Stimulated activated naive CD8-positive, alpha-beta T cell treated with anti-CD3 and anti-CD28 coated beads, Interleukin-15, Interleukin-2, amounts not matched to agents 100 ng/mL and 50 ng/mL, for 24 hours (primary cell): ENCODE data around the gene KANK2.
"Not testable (repeated sequence)": the region's sequence is repeated elsewhere in the genome, so short reads cannot be mapped to it uniquely, and the experiment has no call there.

Experiments used
- H3K27ac Mint-ChIP-seq: one replicate; pipeline ENCODE4 v1.8.0; 2021; ENCODE audit warnings: mild to moderate bottlenecking, mixed read lengths
- H3K27me3 Mint-ChIP-seq: one replicate; pipeline ENCODE4 v1.8.0; 2021; ENCODE audit warnings: mixed read lengths
- H3K36me3 Mint-ChIP-seq: one replicate; pipeline ENCODE4 v1.8.0; 2021; ENCODE audit warnings: low read depth, mixed read lengths
- H3K4me1 Mint-ChIP-seq: one replicate; pipeline ENCODE4 v1.8.0; 2021; ENCODE audit warnings: low read depth, mixed read lengths
- H3K4me3 Mint-ChIP-seq: one replicate; pipeline ENCODE4 v1.8.0; 2021; ENCODE audit warnings: mild to moderate bottlenecking, mixed read lengths
- H3K9me3 Mint-ChIP-seq: one replicate; pipeline ENCODE4 v1.8.0; 2021; ENCODE audit warnings: mixed read lengths

The KANK2 gene

GRCh38 chr19:11194656-11195558 is 2.4 kb downstream of the KANK2 start:
- H3K4me3 Mint-ChIP-seq: no peak overlapping the region

GRCh38 chr19:11194173-11194572 is 3.2 kb downstream of the KANK2 start:
- no peak overlapping the region for H3K4me3 Mint-ChIP-seq
- peaks cover 3% of the 10 kb centered on the region for H3K4me1 Mint-ChIP-seq
- H3K27me3 Mint-ChIP-seq: peaks cover 11% of the 10 kb centered on the region
- no peaks in the 10 kb centered on the region for H3K36me3 Mint-ChIP-seq
- no peak overlapping the region for H3K27ac Mint-ChIP-seq
- no peaks in the 10 kb centered on the region for H3K9me3 Mint-ChIP-seq

More at GRCh38 chr19:11194656-11195558, 2.4 kb downstream of the KANK2 start:
- no peaks in the 10 kb centered on the region for H3K36me3 Mint-ChIP-seq
- H3K27me3 Mint-ChIP-seq: peaks cover 15% of the 10 kb centered on the region
- H3K9me3 Mint-ChIP-seq: no peaks in the 10 kb centered on the region
- H3K27ac Mint-ChIP-seq: no peak overlapping the region
- H3K4me1 Mint-ChIP-seq: peaks cover 3% of the 10 kb centered on the region

GRCh38 chr19:11192957-11193939 is 4.1 kb downstream of the KANK2 start:
- no peak overlapping the region for H3K4me3 Mint-ChIP-seq
- peaks cover 3% of the 10 kb centered on the region for H3K4me1 Mint-ChIP-seq
- peaks cover 11% of the 10 kb centered on the region for H3K27me3 Mint-ChIP-seq
- no peaks in the 10 kb centered on the region for H3K36me3 Mint-ChIP-seq
- no peaks in the 10 kb centered on the region for H3K9me3 Mint-ChIP-seq
- no peak overlapping the region for H3K27ac Mint-ChIP-seq

GRCh38 chr19:11191934-11192333 is 5.4 kb downstream of the KANK2 start:
- H3K4me3 Mint-ChIP-seq: no peak overlapping the region
- H3K9me3 Mint-ChIP-seq: no peaks in the 10 kb centered on the region
- no peak overlapping the region for H3K27ac Mint-ChIP-seq
- H3K36me3 Mint-ChIP-seq: no peaks in the 10 kb centered on the region
- peaks cover 11% of the 10 kb centered on the region for H3K27me3 Mint-ChIP-seq
- H3K4me1 Mint-ChIP-seq: peaks cover 3% of the 10 kb centered on the region

GRCh38 chr19:11191273-11191755 is 6.0 kb downstream of the KANK2 start:
- Mint-ChIP-seq H3K27ac (no peak overlapping the region), H3K9me3 (no peaks in the 10 kb centered on the region), H3K4me3 (no peak overlapping the region), H3K27me3 (peaks cover 8% of the 10 kb centered on the region), H3K36me3 (no peaks in the 10 kb centered on the region), H3K4me1 (no peaks in the 10 kb centered on the region)

GRCh38 chr19:11190501-11190900 is 6.8 kb downstream of the KANK2 start:
- Mint-ChIP-seq H3K36me3 (no peaks in the 10 kb centered on the region), H3K27me3 (peaks cover 2% of the 10 kb centered on the region), H3K9me3 (no peaks in the 10 kb centered on the region)

GRCh38 chr19:11187441-11187840 is 9.9 kb downstream of the KANK2 start:
- no peaks in the 10 kb centered on the region for H3K36me3 Mint-ChIP-seq
- no peak overlapping the region for H3K4me3 Mint-ChIP-seq
- H3K9me3 Mint-ChIP-seq: no peaks in the 10 kb centered on the region
- H3K27ac Mint-ChIP-seq: no peak overlapping the region
- H3K4me1 Mint-ChIP-seq: no peaks in the 10 kb centered on the region
- H3K27me3 Mint-ChIP-seq: no peaks in the 10 kb centered on the region

More at GRCh38 chr19:11190501-11190900, 6.8 kb downstream of the KANK2 start:
- Mint-ChIP-seq H3K4me3 (no peak overlapping the region), H3K4me1 (no peaks in the 10 kb centered on the region), H3K27ac (no peak overlapping the region)

- H3K27me3 Mint-ChIP-seq: no peaks in the 10 kb centered on the region
- no peaks in the 10 kb centered on the region for H3K9me3 Mint-ChIP-seq
- H3K4me3 Mint-ChIP-seq: no peak overlapping the region
- no peak overlapping the region for H3K27ac Mint-ChIP-seq
- H3K36me3 Mint-ChIP-seq: no peaks in the 10 kb centered on the region
- peaks cover 8% of the 10 kb centered on the region for H3K4me1 Mint-ChIP-seq
Observed at GRCh38 chr19:11182994-11183393, 14.4 kb downstream of the KANK2 start.

- Mint-ChIP-seq H3K27me3 (no peaks in the 10 kb centered on the region), H3K4me1 (peaks cover 8% of the 10 kb centered on the region), H3K4me3 (no peak overlapping the region), H3K27ac (no peak overlapping the region), H3K9me3 (no peaks in the 10 kb centered on the region), H3K36me3 (no peaks in the 10 kb centered on the region)
Observed at GRCh38 chr19:11181488-11181887, 15.9 kb downstream of the KANK2 start.

- not testable (repeated sequence) for H3K9me3 Mint-ChIP-seq, H3K36me3 Mint-ChIP-seq, H3K27me3 Mint-ChIP-seq, H3K27ac Mint-ChIP-seq, H3K4me1 Mint-ChIP-seq, H3K4me3 Mint-ChIP-seq
Observed at GRCh38 chr19:11180975-11181374, 16.4 kb downstream of the KANK2 start.

GRCh38 chr19:11180346-11180745 is 17.0 kb downstream of the KANK2 start:
- H3K27me3 Mint-ChIP-seq: no peaks in the 10 kb centered on the region
- H3K4me1 Mint-ChIP-seq: peaks cover 8% of the 10 kb centered on the region
- no peak overlapping the region for H3K4me3 Mint-ChIP-seq
- H3K9me3 Mint-ChIP-seq: no peaks in the 10 kb centered on the region
- no peaks in the 10 kb centered on the region for H3K36me3 Mint-ChIP-seq
- H3K27ac Mint-ChIP-seq: no peak overlapping the region

GRCh38 chr19:11179716-11180297 is 17.5 kb downstream of the KANK2 start:
- Mint-ChIP-seq H3K27ac (no peak overlapping the region), H3K9me3 (no peaks in the 10 kb centered on the region), H3K4me3 (no peak overlapping the region), H3K27me3 (no peaks in the 10 kb centered on the region), H3K36me3 (no peaks in the 10 kb centered on the region), H3K4me1 (peaks cover 8% of the 10 kb centered on the region)

- not testable (repeated sequence) for H3K9me3 Mint-ChIP-seq, H3K36me3 Mint-ChIP-seq, H3K27me3 Mint-ChIP-seq, H3K4me1 Mint-ChIP-seq, H3K4me3 Mint-ChIP-seq, H3K27ac Mint-ChIP-seq
Observed at GRCh38 chr19:11179145-11179465, 18.2 kb downstream of the KANK2 start.

- Mint-ChIP-seq H3K36me3 (no peaks in the 10 kb centered on the region), H3K27me3 (no peaks in the 10 kb centered on the region), H3K27ac (no peak overlapping the region), H3K9me3 (no peaks in the 10 kb centered on the region), H3K4me3 (no peak overlapping the region), H3K4me1 (peaks cover 8% of the 10 kb centered on the region)
Observed at GRCh38 chr19:11177592-11177991, 19.8 kb downstream of the KANK2 start.
